HepG2 (cell line): ENCODE data around the gene CTSA. TPM values are rescaled to one million over a fixed set of nuclear protein-coding genes. Genes with fewer than 3 reads are reported as not detected.

Experiments
- ATAC-seq: fragments of 200-7000 bp; cut with Tn5 transposase; 3 replicates; pipeline ENCODE4 v1.9.1; 2020; ENCODE audit warnings: mild to moderate bottlenecking, moderate library complexity
- BruUV-seq: library from RNA; stranded (reverse); fragments of 400-500 nt; replicated peaks from 2 replicates; lab custom pipeline; 2021; lab: Mats Ljungman, UMichigan
- CTCF ChIA-PET: fragments of 300-600 bp; formaldehyde crosslinking; extraction: SDS; loops from one replicate; lab custom pipeline; 2021; ENCODE audit warnings: low total read pairs, inconsistent platforms, low intra/inter-chr PET ratio; lab: Yijun Ruan, JAX
- POLR2A ChIA-PET: fragments of 350-600 bp; sonication (Branson Sonifier 250); formaldehyde crosslinking; loops from one replicate; lab custom pipeline; 2020; ENCODE audit warnings: antibody characterized with exemption, inconsistent platforms; lab: Yijun Ruan, JAX
- DNase-seq: peaks from one replicate; pipeline ENCODE4 v3.0.0-alpha.2; 2015; ENCODE audit warnings: low spot score
- FAIRE-seq: peaks from 3 replicates; lab custom pipeline; 2011; peaks lifted over from hg19 to GRCh38; lab: Jason Lieb, UNC
- H2AFZ ChIP-seq: one replicate; pipeline ENCODE4 v1.6.1; 2011; ENCODE audit warnings: low read length, inconsistent platforms
- H3K27ac ChIP-seq: fragments of 300-600 bp; 3 replicates; pipeline ENCODE4 v1.8.0; 2011; ENCODE audit warnings: mixed run types, mild to moderate bottlenecking, mixed read lengths, low read length, inconsistent platforms; ENCODE audit not compliant: insufficient read depth; ENCODE audit errors: extremely low read length
- H3K27me3 ChIP-seq, 2 experiments: fragments of 200-600 bp in 1 of 2; 2 replicates in 1 of 2; 3 replicates in 1 of 2; pipeline versions ENCODE4 v1.6.0 to v1.8.0; 2011; ENCODE audit warnings: low read length in 2 of 2, mild to moderate bottlenecking in 2 of 2, moderate library complexity in 2 of 2, inconsistent platforms in 1 of 2; ENCODE audit not compliant: insufficient read depth in 2 of 2, control insufficient read depth in 1 of 2
- H3K36me3 ChIP-seq, 2 experiments: fragments of 200-600 bp in 1 of 2; replicated peaks in 1 of 2; 2 replicates in 1 of 2; 3 replicates in 1 of 2; pipeline versions ENCODE4 v1.5.1 to v1.8.0; 2011; ENCODE audit warnings: low read length in 2 of 2, inconsistent platforms in 1 of 2; ENCODE audit not compliant: insufficient read depth in 2 of 2, control insufficient read depth in 1 of 2
- H3K4me1 ChIP-seq: 2 replicates; pipeline ENCODE4 v1.5.1; 2012; ENCODE audit warnings: low read length, inconsistent platforms; ENCODE audit not compliant: insufficient read depth
- H3K4me2 ChIP-seq: 2 replicates; pipeline ENCODE4 v1.6.0; 2011; ENCODE audit warnings: low read depth, low read length, inconsistent platforms
- H3K4me3 ChIP-seq, 3 experiments: fragments of 200-600 bp in 1 of 3; sonication (generic), shearing (Covaris generic) in 1 of 3; replicated peaks in 1 of 3; 2 replicates each; pipeline ENCODE4 v1.5.1; 2011 to 2016; ENCODE audit warnings: low read length in 3 of 3, inconsistent platforms in 2 of 3, low read depth in 2 of 3, mild to moderate bottlenecking in 2 of 3, control low read depth in 1 of 3, mixed read lengths in 1 of 3; ENCODE audit not compliant: insufficient read depth in 1 of 3
- H3K79me2 ChIP-seq: one replicate; pipeline ENCODE4 v1.6.1; 2011; ENCODE audit warnings: low read length, inconsistent platforms; ENCODE audit not compliant: insufficient read depth
- H3K9ac ChIP-seq: 2 replicates; pipeline ENCODE4 v1.6.0; 2011; ENCODE audit warnings: mild to moderate bottlenecking, low read depth, low read length, inconsistent platforms; ENCODE audit not compliant: insufficient read depth
- H3K9me3 ChIP-seq: 2 replicates; pipeline ENCODE4 v1.5.1; 2012; ENCODE audit warnings: mild to moderate bottlenecking, low read length
- H4K20me1 ChIP-seq: 2 replicates; pipeline ENCODE4 v1.6.0; 2011; ENCODE audit warnings: inconsistent platforms, mild to moderate bottlenecking, low read length, moderate library complexity; ENCODE audit not compliant: insufficient read depth
- ERF ChIP-seq: IDR thresholded peaks from 2 replicates; pipeline ENCODE4 v1.6.1; 2018; ENCODE audit warnings: missing biosample characterization, missing genetic modification reagents
- FOXO1 ChIP-seq: sonication (generic); formaldehyde crosslinking; IDR thresholded peaks from 2 replicates; pipeline ENCODE4 v1.4.0; 2020; ENCODE audit warnings: missing genetic modification reagents
- GABPA ChIP-seq, 2 experiments: IDR thresholded peaks; 2 replicates each; pipeline ENCODE4 v1.6.1; 2011 to 2016; ENCODE audit warnings: low read depth in 2 of 2, low read length in 1 of 2, missing biosample characterization in 1 of 2, missing genetic modification characterization in 1 of 2
- GTF2F1 ChIP-seq: fragments of 150-350 bp; IDR thresholded peaks from 2 replicates; pipeline ENCODE4 v1.6.1; 2014; ENCODE audit warnings: low read length
- POGZ ChIP-seq: sonication (generic); formaldehyde crosslinking; IDR thresholded peaks from 2 replicates; pipeline ENCODE4 v1.4.0; 2020; ENCODE audit warnings: mild to moderate bottlenecking, missing genetic modification reagents
- RAD21 ChIP-seq: fragments of 450-650 bp; formaldehyde crosslinking; IDR thresholded peaks from 2 replicates; pipeline ENCODE4 v1.5.0; 2020; ENCODE audit warnings: mild to moderate bottlenecking
- SALL2 ChIP-seq: sonication (generic); formaldehyde crosslinking; IDR thresholded peaks from 2 replicates; pipeline ENCODE4 v1.8.1; 2023; ENCODE audit warnings: mild to moderate bottlenecking, missing genetic modification reagents, inconsistent platforms
- TEAD2 ChIP-seq: sonication (generic); formaldehyde crosslinking; IDR thresholded peaks from 2 replicates; pipeline ENCODE4 v1.9.0; 2021; ENCODE audit warnings: missing genetic modification reagents
- XBP1 ChIP-seq: sonication (generic); formaldehyde crosslinking; IDR thresholded peaks from 2 replicates; pipeline ENCODE4 v1.5.0; 2020; ENCODE audit warnings: missing genetic modification reagents
- ZBTB1 ChIP-seq: sonication (generic); formaldehyde crosslinking; IDR thresholded peaks from 2 replicates; pipeline ENCODE4 v1.4.0; 2020; ENCODE audit warnings: missing genetic modification reagents, borderline replicate concordance
- ZC3H13 ChIP-seq: sonication (generic); formaldehyde crosslinking; IDR thresholded peaks from 2 replicates; pipeline ENCODE4 v1.8.1; 2023; ENCODE audit warnings: mild to moderate bottlenecking, missing genetic modification reagents, moderate library complexity
- ZNF143 ChIP-seq: sonication (generic); formaldehyde crosslinking; IDR thresholded peaks from 2 replicates; pipeline ENCODE4 v1.4.0; 2020; ENCODE audit warnings: missing genetic modification reagents
- ZNF382 ChIP-seq: sonication (generic); formaldehyde crosslinking; IDR thresholded peaks from 2 replicates; pipeline ENCODE4 v1.5.0; 2020; ENCODE audit warnings: missing genetic modification reagents, mild to moderate bottlenecking, borderline replicate concordance
- ZNF431 ChIP-seq: sonication (generic); formaldehyde crosslinking; IDR thresholded peaks from 2 replicates; pipeline ENCODE4 v1.9.0; 2022; ENCODE audit warnings: missing genetic modification reagents, low read depth, mild to moderate bottlenecking, borderline replicate concordance
- ZNF446 ChIP-seq: sonication (generic); formaldehyde crosslinking; IDR thresholded peaks from 2 replicates; pipeline ENCODE4 v1.5.0; 2020; ENCODE audit warnings: mild to moderate bottlenecking, missing genetic modification reagents
- ZNF468 ChIP-seq: sonication (generic); formaldehyde crosslinking; IDR thresholded peaks from 2 replicates; pipeline ENCODE4 v1.8.0; 2022; ENCODE audit warnings: mild to moderate bottlenecking, moderate library complexity, missing genetic modification reagents
- ZNF572 ChIP-seq: sonication (generic); formaldehyde crosslinking; IDR thresholded peaks from 2 replicates; pipeline ENCODE4 v1.5.1; 2020; ENCODE audit warnings: mild to moderate bottlenecking, missing genetic modification reagents
- ZNF839 ChIP-seq: sonication (generic); formaldehyde crosslinking; IDR thresholded peaks from 2 replicates; pipeline ENCODE4 v1.4.0; 2020; ENCODE audit warnings: missing genetic modification reagents, mild to moderate bottlenecking, borderline replicate concordance
- ZSCAN30 ChIP-seq: sonication (generic); formaldehyde crosslinking; IDR thresholded peaks from 2 replicates; pipeline ENCODE4 v1.5.0; 2020; ENCODE audit warnings: mild to moderate bottlenecking, missing genetic modification reagents
- WGBS: methylation state at CpG from one replicate; pipeline ENCODE4 v1.1.6; 2017; ENCODE audit warnings: low lambda C conversion rate; 5-methylcytosine and 5-hydroxymethylcytosine counted together
- in situ Hi-C: cut with HindIII; loops from 2 replicates; pipeline ENCODE4 v1.10.0; 2017; ENCODE audit warnings: low pct_unique_long_range_greater_than_20kb; ENCODE audit not compliant: extremely low pct_ligation_motif_present
- intact Hi-C: fragments of 100-400 bp; cut with micrococcal nuclease; formaldehyde crosslinking; loops from one replicate; pipeline ENCODE4 v1.10.0; 2022; ENCODE audit not compliant: unreplicated experiment
- polyA plus RNA-seq, 8 experiments: library from polyadenylated mRNA; depleted of rRNA in 3 of 8; stranded (reverse) in 7 of 8; unstranded in 1 of 8; fragments of >200 nt; fragmentation: Illumina TruSeq in 4 of 8; extraction: Trizol in 4 of 8; gene quantifications; 2 replicates each; pipeline versions ENCODE4 v1.2.1 to v1.2.3, GENCODE V29; 2011 to 2016; ENCODE audit warnings: low read depth in 4 of 8, missing spikeins in 1 of 8, mixed read lengths in 1 of 8; ENCODE audit not compliant: insufficient read depth in 1 of 8
- total RNA-seq, 5 experiments: library from RNA; depleted of rRNA; stranded (reverse); fragments of >200 nt; fragmentation: Illumina TruSeq; extraction: Trizol; gene quantifications; 2 replicates each; pipeline ENCODE4 v1.2.3, GENCODE V29; 2016; ENCODE audit warnings: low read depth in 1 of 5

Gene CTSA
- total and polyA plus RNA-seq, 2 of the 13 experiments (the other 11 are each of a cell fraction or from before 2014, with no cell fraction given) = 202 to 231 TPM

DNA sequence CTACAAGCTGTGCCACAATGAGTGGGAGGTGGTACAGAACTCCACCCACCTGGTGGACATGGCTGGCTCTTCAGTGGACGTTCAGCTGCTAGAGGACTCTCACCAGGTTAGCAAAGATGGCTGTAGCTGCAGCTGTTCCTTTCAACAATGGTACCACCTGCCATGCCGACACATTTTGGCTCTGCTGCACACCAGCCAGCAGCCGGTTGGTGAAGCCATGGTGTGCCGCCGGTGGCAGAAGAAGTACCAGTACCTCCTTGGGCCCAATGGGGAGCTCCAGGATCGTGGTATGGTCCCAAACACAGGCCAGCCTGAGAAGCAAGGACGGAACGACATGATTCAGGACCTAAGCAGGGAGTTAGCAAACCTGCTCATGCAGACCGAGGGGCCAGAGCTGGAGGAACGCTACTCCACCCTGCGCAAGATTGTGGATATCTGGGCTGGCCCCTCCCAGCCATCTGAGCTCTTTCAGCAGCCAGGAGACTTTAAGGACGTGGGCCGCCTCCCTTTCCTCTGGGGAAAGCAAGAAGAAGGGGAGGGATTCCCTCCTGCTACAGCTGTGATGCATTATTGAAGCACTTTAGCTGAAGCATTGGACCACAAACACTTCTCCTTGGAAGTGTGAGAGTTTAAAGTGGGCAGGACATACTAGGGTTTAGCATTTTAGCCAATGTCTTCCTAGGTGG lies 12.9 kb upstream of the CTSA start:
- ATAC-seq (no peak), DNase-seq (no peak), FAIRE-seq (no peak)
- Histone ChIP-seq H3K27ac (no peak overlapping the region), H4K20me1 (no peaks in the 10 kb centered on the region), H3K4me1 (peaks cover 17% of the 10 kb centered on the region), H3K27me3 (no peaks in the 10 kb centered on the region; a peak in 1 of 5 replicates), H3K9ac (no peak overlapping the region), H3K9me3 (no peaks in the 10 kb centered on the region), H3K4me2 (no peak overlapping the region), H3K79me2 (peaks cover 14% of the 10 kb centered on the region), H3K4me3 (no peak overlapping the region), H2AFZ (no peak overlapping the region), H3K36me3 (peaks cover 13 to 30% of the 10 kb centered on the region in 2 experiments)
- intact Hi-C loops = no loop called here
- 95% methylated on average over 13 of the region's 13 CpGs for WGBS
- TF ChIP-seq GABPA (IDR thresholded peaks at IDR 0.05; ENCODE audit: low read depth, low read length) (0 out of 2 replicates have a peak, but pooled peaks have one; percentile 10), GABPA (CRISPR knock-in tag; IDR thresholded peaks at IDR 0.05; ENCODE audit: low read depth) (no peak), XBP1 (CRISPR knock-in tag) (no peak), ZNF382 (CRISPR knock-in tag) (no peak), ZC3H13 (peak; percentile 53)
- in situ Hi-C loops = no loop called here
- ChIA-PET CTCF (no interaction called here), POLR2A (no interaction called here)
- BruUV-seq = no TSS peak

DNA sequence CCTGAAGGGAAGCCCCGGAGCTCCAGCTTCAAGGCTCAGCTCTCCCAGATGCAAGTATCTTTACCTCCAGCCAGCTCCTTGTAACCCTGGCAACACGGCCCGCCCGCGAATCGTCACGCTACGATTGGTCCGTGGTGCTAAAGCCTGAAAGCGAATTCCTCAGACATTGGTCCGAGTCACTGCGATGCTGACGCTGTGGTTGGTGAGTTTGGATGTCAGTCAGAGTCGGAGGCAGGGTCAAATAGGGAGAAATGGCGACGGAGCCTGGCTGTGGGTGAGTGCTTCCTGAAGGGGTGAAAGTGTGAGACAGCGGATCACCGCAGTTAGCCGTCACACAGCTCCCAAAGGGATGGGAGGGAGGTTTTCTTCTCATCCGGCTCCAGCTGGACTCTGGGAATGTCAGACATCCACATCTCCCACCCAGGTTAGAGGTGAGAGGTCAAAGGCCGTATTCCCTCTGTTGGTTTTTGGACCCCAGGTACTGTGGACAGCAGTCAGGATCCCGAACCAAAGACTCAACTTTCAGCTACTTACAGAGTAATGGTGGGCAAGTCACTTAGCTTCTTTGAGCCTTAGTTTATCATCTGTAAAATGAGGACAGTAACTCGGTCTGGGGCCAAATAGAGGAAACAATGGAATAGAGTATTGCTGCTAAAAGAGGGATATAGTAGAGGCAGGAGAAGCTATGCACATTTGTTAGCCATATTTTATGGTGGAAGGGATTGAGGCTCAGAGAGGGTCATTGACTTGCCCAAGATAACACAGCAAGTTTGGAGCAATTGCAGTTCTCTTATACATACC lies 9.9 kb upstream of the CTSA start, which contains the start of gene ZSWIM1:
TSS of gene ZSWIM1 (plus strand) at position 240 of the 801 bp plus-strand sequence. CDS start 1,366 bp downstream, outside the sequence.
- H3K4me3 ChIP-seq = peak within 1 kb of the TSS; percentile 83 to 92 (median 89)
- peaks cover 16% of the 10 kb centered on the region for H3K79me2 ChIP-seq
- H3K9me3 ChIP-seq = no peaks in the 10 kb centered on the region
- peak within 1 kb of the TSS; percentile 96 for H3K4me2 ChIP-seq
- H3K27ac ChIP-seq = peak within 1 kb of the TSS; percentile 75
- FAIRE-seq (peak; percentile 100), DNase-seq (peak; percentile 100), ATAC-seq (peak; percentile 98)
- under 1% methylated on average over 23 of the region's 23 CpGs for WGBS
- H3K36me3 ChIP-seq = peaks cover 22 to 45% of the 10 kb centered on the region in 2 experiments
- intact Hi-C loops = loop anchor here (1.0 to 10.0 kb wide), 3 partner anchors 10 to 86 kb away; partner anchors contain the start of genes CTSA, DNTTIP1, NEURL2 and SNX21
- in situ Hi-C loops = no loop called here
- peaks cover 22% of the 10 kb centered on the region for H3K4me1 ChIP-seq
- BruUV-seq = TSS peak; percentile 85
- H4K20me1 ChIP-seq = no peaks in the 10 kb centered on the region
- no peaks in the 10 kb centered on the region; a peak in 1 of 5 replicates for H3K27me3 ChIP-seq
- CTCF ChIA-PET = no interaction called here
- H2AFZ ChIP-seq = peak within 1 kb of the TSS; percentile 15
- POLR2A ChIA-PET = interaction anchor here (0.6 to 7.5 kb wide), 33 partner anchors 9 to 921 kb away, joined by 3 to 129 read pairs (median 6); partner anchors contain the start of genes ACOT8, CTSA, DNTTIP1 and NEURL2
- H3K9ac ChIP-seq = peak within 1 kb of the TSS; percentile 91
- TF ChIP-seq ZNF468 (CRISPR knock-in tag) (no peak), ZNF446 (CRISPR knock-in tag) (no peak), RAD21 (peak; percentile 34; the same call in 1 of the 2 replicates), ZNF431 (CRISPR knock-in tag) (no peak), ZSCAN30 (CRISPR knock-in tag) (no peak), GTF2F1 (no peak), TEAD2 (CRISPR knock-in tag) (no peak), POGZ (CRISPR knock-in tag) (peak; percentile 75), ZNF572 (no peak), ZNF143 (CRISPR knock-in tag) (peak; percentile 50; the same call in 1 of the 2 replicates), FOXO1 (CRISPR knock-in tag) (peak; percentile 47), ZNF839 (peak; percentile 100), ERF (CRISPR knock-in tag) (no peak; the same call in none of the 2 replicates), ZBTB1 (CRISPR knock-in tag) (no peak), SALL2 (CRISPR knock-in tag) (no peak)
